GM18508 (cell line): ENCODE data around the gene FAM76B.
A peak's percentile ranks its signal among the peaks of the same experiment; 100 is the strongest.
"Not testable (repeated sequence)": the region's sequence is repeated elsewhere in the genome, so short reads cannot be mapped to it uniquely, and the experiment has no call there.

Experiments
- ATAC-seq: cut with Tn5 transposase; IDR thresholded peaks from one replicate; pipeline ENCODE4 v1.9.1; 2021; ENCODE audit warnings: moderate number of reproducible peaks; ENCODE audit not compliant: insufficient read depth, unreplicated experiment

Gene FAM76B

GRCh38 chr11:95789506-95790122 lies at the start of gene FAM76B:
Gene FAM76B (minus strand): TSS chr11:95789782. CDS start chr11:95789478, 304 bp downstream.
- ATAC-seq: peak; percentile 63

- peak; percentile 86 for ATAC-seq
Observed at GRCh38 chr11:95835768-95836488, 46.3 kb upstream of the FAM76B start.

GRCh38 chr11:95835351-95835750 lies 45.8 kb upstream of the FAM76B start:
- no peak for ATAC-seq

- no peak for ATAC-seq
Observed at GRCh38 chr11:95833378-95833777, 43.8 kb upstream of the FAM76B start.

- no peak for ATAC-seq
Observed at GRCh38 chr11:95832763-95833162, 43.2 kb upstream of the FAM76B start.

GRCh38 chr11:95831198-95831883 lies 41.8 kb upstream of the FAM76B start:
- ATAC-seq: no peak

- no peak for ATAC-seq
Observed at GRCh38 chr11:95829580-95830259, 40.1 kb upstream of the FAM76B start.

- ATAC-seq: no peak
Observed at GRCh38 chr11:95827696-95828095, 38.1 kb upstream of the FAM76B start.

- ATAC-seq: no peak
Observed at GRCh38 chr11:95821640-95822039, 32.1 kb upstream of the FAM76B start.

- no peak for ATAC-seq
Observed at GRCh38 chr11:95816037-95816436, 26.5 kb upstream of the FAM76B start.

- ATAC-seq: not testable (repeated sequence)
Observed at GRCh38 chr11:95811052-95811451, 21.5 kb upstream of the FAM76B start.

- not testable (repeated sequence) for ATAC-seq
Observed at GRCh38 chr11:95806464-95806863, 16.9 kb upstream of the FAM76B start.

GRCh38 chr11:95805869-95806268 lies 16.3 kb upstream of the FAM76B start:
- no peak for ATAC-seq

- no peak for ATAC-seq
Observed at GRCh38 chr11:95803973-95804372, 14.4 kb upstream of the FAM76B start.

GRCh38 chr11:95802806-95803205 lies 13.2 kb upstream of the FAM76B start:
- ATAC-seq: no peak

- no peak for ATAC-seq
Observed at GRCh38 chr11:95800438-95800837, 10.9 kb upstream of the FAM76B start.

- no peak for ATAC-seq
Observed at GRCh38 chr11:95799546-95799945, 10.0 kb upstream of the FAM76B start.

GRCh38 chr11:95796501-95796900 lies 6.9 kb upstream of the FAM76B start:
- ATAC-seq: no peak

GRCh38 chr11:95795627-95796295 lies 6.2 kb upstream of the FAM76B start:
- ATAC-seq: no peak

GRCh38 chr11:95794086-95794485 lies 4.5 kb upstream of the FAM76B start:
- ATAC-seq: no peak
